Measurements from ENCODE around the gene FKBP10.

FKBP10 gene

DNA sequence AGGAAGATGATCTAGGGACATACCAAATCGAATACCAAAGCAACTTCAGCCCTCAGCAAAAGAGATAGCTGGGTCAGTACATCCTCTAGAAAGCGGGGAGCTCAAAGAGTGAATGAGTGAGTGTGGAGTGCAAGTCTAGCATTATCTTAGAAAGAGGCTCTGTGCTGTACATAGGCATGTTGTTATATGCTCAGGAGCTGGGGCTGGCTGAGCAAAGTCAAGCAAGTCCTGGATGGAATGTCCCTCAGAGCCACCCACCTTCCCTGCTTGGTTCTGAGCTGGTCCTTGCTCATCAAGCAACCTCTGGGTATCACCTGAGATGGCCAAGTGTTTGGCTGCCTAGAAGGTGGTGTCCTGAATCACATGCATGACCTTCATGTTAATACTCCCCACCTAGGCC is 57.3 kb downstream of the FKBP10 start:
- no peak for DNase-seq (ENCODE audit: extremely low read depth, low read depth)
- TF ChIP-seq, protein P1, sequence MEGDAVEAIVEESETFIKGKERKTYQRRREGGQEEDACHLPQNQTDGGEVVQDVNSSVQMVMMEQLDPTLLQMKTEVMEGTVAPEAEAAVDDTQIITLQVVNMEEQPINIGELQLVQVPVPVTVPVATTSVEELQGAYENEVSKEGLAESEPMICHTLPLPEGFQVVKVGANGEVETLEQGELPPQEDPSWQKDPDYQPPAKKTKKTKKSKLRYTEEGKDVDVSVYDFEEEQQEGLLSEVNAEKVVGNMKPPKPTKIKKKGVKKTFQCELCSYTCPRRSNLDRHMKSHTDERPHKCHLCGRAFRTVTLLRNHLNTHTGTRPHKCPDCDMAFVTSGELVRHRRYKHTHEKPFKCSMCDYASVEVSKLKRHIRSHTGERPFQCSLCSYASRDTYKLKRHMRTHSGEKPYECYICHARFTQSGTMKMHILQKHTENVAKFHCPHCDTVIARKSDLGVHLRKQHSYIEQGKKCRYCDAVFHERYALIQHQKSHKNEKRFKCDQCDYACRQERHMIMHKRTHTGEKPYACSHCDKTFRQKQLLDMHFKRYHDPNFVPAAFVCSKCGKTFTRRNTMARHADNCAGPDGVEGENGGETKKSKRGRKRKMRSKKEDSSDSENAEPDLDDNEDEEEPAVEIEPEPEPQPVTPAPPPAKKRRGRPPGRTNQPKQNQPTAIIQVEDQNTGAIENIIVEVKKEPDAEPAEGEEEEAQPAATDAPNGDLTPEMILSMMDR (IDR thresholded peaks at IDR 0.05; ENCODE audit: low read depth, low read length): no peak

DNA sequence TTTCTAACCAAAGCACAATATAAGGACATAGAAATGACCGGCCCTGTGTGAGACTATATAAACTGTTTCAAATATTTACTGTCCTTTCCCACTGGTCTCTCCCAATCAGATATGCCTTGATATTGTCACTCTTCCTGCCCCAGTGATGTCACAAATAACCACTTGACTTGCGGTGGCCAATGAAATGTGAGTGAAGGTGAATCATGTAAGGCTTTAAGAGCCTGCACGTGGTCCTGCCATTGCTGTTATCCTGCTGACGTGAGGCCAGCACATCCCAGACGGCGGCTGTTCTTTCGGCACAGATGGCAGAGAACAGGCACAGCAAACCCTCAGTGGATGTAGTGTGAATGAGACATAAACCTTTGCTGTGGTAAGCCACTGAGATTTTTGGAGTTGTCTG is 57.8 kb downstream of the FKBP10 start:
- no peak for DNase-seq (ENCODE audit: extremely low read depth, low read depth)
- TF ChIP-seq, protein P1 (IDR thresholded peaks at IDR 0.05; ENCODE audit: low read depth, low read length): no peak

DNA sequence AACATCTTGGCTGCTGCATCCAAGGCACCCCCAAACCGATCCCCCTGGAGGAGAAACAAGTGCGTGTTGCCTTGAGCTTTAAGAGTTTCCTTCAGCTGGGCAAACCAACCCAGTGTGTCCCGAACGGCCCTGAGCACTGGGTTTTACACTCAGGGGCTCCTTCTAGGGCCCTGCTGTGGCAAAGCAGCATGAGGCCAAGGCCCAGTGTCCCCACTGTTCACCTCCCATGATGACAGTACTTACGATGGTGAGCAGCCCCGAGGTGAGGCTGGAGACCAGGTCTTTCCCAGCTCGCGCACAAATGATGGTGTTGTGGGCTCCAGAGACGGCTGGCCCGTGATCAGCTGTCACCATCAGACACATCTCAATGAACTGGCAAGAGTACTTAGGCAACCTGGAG is 59.0 kb downstream of the FKBP10 start:
- no peak for DNase-seq (ENCODE audit: extremely low read depth, low read depth)
- TF ChIP-seq, protein P1 (IDR thresholded peaks at IDR 0.05; ENCODE audit: low read depth, low read length): no peak

All from AG09319 (cell line).